Fibroblast of the aortic adventitia (primary cell): ENCODE measurements around the gene PTDSS2. TPM values are rescaled to one million over a fixed set of nuclear protein-coding genes. Genes with fewer than 3 reads are reported as not detected.

Experiments used
- DNase-seq: peaks from one replicate; pipeline ENCODE4 v3.0.0-alpha.2; 2010; ENCODE audit warnings: low read depth
- H3K4me3 ChIP-seq: 2 replicates; pipeline ENCODE4 v1.5.1; 2011; ENCODE audit warnings: low read depth, mild to moderate bottlenecking, control low read depth, low read length, moderate library complexity
- total RNA-seq: library from RNA; depleted of rRNA; stranded (reverse); fragments of >200 nt; gene quantifications from 2 replicates; pipeline ENCODE4 v1.2.3, GENCODE V29; 2012; ENCODE audit warnings: low replicate concordance
- TF ChIP-seq, protein P1 (sequence below): IDR thresholded peaks from 2 replicates; pipeline ENCODE4 v1.5.1; 2011; ENCODE audit warnings: mild to moderate bottlenecking, low read length, control low read depth, inconsistent platforms; ENCODE audit not compliant: insufficient read depth

Gene PTDSS2
- total RNA-seq, 1 donor, result 28.7 TPM

DNA sequence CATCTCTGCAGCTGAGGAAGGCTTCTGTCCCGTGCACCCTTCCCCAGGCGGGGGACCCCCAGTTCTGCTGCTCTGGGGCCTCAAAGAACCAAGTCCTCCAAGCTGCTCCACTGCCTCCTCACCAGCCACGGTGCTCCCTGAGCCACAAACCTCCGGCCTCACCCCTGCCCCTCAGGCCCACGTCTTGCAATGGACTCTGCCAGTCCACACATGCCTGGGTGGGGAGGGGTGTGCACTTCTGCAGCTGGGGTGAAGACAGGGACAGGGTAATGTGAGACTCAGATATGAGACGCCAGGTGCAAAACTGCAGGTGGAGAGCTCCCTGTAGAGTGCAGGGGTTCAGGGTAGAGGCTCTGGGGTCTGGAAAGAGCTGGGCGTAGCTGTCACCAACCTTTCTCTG lies 3.2 kb upstream of the PTDSS2 start:
- TF ChIP-seq, protein P1, sequence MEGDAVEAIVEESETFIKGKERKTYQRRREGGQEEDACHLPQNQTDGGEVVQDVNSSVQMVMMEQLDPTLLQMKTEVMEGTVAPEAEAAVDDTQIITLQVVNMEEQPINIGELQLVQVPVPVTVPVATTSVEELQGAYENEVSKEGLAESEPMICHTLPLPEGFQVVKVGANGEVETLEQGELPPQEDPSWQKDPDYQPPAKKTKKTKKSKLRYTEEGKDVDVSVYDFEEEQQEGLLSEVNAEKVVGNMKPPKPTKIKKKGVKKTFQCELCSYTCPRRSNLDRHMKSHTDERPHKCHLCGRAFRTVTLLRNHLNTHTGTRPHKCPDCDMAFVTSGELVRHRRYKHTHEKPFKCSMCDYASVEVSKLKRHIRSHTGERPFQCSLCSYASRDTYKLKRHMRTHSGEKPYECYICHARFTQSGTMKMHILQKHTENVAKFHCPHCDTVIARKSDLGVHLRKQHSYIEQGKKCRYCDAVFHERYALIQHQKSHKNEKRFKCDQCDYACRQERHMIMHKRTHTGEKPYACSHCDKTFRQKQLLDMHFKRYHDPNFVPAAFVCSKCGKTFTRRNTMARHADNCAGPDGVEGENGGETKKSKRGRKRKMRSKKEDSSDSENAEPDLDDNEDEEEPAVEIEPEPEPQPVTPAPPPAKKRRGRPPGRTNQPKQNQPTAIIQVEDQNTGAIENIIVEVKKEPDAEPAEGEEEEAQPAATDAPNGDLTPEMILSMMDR, result no peak
- no peak for DNase-seq
- H3K4me3 ChIP-seq, result no peak overlapping the region

DNA sequence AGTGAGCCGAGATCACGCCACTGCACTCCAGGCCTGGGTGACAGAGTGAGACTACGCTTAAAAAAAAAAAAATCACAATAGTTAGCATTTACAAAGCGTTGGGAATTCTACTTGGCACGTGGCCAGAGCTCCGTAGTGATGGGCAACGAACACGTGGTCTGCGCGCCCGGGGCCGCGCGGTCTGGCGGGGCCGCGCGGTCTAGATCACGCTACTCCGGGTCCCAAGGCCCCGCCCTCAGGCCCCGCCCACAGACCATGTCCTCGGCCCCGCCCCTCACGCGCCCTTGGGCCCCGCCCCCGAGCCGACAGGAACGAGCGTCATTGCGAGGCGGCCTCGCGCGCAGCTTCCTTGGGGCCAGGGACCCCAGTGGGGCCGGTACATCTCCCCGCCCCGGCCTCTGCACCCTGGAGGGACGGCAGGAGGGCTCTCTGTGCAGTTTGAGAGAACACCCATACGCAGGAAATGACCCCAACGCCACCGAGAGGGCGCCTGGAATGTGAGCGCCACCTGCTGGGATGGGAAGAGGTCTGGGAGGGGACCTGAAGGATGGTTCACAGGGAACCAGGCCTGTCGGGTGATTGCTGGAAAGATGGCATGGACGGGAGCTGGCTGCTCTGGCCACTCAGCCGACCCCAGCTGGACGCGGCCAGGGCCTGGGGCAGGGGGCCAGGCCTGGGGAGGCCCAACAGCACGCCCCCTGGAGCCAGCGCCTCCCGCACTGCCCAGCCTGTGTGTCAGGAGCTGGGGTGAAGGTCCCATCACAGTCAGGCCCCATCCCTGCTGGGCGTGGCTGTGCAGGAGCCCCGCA lies 2.0 kb upstream of the PTDSS2 start:
- peak overlapping the region; percentile 78 for H3K4me3 ChIP-seq
- TF ChIP-seq, protein P1, result peak; percentile 87
- DNase-seq, result peak; percentile 90

DNA sequence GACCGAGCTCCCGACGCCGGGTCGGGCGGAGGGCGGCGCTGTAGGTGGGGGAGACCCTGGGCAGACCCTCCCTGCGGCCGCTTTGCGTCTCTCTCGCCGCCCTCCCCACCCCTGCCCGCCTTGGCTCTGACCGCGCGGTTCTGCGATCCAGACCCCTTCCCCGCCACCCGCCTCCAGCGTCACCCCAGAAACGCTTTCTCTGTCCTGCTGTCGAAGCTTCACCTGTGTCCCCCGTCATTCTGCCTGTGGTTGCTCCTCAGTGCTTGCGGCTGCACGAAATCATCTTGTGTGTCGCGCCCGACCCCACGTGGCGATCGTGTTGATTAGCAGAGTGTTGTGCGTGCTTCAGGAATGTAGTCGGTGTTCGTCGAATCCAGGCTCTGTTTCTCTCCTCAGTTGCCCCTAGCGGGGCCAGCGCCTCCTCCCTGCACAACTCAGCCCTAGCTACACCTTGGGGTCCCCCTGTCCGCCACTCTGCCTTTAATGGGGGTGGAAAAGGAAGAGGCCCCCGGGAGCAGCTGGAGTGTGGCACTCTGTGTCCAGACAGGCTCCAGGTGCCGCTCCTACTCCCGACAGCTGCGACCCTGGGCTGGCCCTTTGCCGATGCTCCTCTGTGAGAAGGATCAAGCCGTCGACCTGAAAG lies 851 bp downstream of the PTDSS2 start:
- TF ChIP-seq, protein P1, result peak; percentile 16
- peak overlapping the region; percentile 87 for H3K4me3 ChIP-seq
- DNase-seq, result peak; percentile 59

DNA sequence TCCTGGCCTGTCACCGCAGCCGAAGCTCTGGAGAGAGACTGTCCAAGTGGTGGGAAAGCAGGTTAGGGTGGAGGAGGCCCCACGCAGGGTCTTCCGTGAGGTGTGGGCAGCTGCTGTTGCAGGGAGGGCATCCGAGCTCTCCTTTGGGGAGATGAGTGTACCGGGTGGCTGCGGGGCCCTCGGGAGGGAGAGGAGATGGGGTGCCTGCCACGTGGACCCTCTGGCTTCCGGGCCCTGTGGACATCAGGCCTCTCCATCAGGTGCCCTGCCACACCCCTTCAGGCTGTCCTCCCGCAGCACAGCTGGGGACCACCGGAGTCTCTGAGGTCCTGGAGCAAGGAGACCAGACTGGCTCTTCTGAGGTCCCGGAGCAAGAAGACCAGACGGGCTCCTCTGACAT lies 1.7 kb downstream of the PTDSS2 start:
- no peak for DNase-seq
- H3K4me3 ChIP-seq, result peak overlapping the region; percentile 87
- TF ChIP-seq, protein P1, result no peak

DNA sequence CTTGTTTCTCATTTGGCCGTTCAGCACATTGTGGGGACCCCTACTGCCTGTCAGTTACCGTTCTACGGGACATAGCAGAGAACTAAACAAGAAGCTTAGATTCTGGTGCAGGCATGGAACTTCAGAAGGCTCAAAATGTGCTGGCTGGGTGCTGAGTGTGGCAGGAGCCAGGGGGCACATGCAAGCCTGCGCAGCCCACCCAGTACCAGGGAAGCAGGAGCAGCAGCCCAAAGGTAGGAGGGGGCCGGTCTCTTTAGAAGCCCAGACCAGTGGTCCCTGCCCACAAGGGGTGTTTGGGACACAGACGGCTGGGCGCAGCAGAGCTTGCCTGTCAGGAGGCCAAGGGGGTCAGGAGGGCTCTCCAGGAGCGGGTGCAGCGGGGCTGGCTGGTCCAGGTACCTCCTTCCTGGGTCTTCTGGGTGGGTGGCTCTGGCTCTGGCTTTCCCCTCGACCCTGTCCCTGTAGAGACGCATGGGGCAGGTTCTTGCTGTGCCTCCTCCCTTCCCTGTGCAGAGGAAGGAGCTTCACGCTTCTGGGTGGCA lies 2.2 kb downstream of the PTDSS2 start:
- DNase-seq, result no peak
- TF ChIP-seq, protein P1, result no peak
- peak overlapping the region; percentile 25 for H3K4me3 ChIP-seq

DNA sequence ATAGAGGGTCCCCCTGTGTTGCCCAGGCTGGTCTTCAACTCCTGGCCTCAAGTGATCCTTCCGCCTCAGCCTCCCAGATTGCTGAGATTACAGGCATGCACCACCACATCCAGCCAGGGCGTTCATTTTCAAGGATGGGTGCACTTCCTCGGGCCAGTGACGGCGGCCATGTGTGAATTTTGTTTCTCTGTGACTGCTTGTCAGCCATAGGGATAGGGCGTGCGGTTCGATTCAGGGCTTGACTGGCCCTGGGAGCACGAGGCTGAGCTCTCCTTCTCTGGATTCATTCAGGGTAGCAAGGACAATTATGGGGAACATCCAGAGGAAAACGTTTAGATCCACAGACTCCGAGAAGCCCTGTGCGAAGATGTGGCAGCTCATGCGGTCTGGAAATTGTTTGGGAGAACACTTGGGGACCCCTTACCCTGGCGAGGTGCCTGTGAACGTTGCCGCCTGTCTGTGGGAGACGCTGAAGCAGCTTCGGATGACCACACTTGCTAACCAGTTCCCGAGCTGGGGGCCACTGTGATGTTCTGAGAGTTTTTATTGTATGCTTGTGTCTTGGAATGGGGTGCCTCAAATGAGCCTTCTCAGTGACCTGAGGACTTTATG lies 2.9 kb downstream of the PTDSS2 start:
- no peak overlapping the region for H3K4me3 ChIP-seq
- TF ChIP-seq, protein P1, result no peak
- DNase-seq, result no peak
